NCI-H128 (cell line): ENCODE measurements around the gene BNC2.
A peak's percentile ranks its signal among the peaks of the same experiment; 100 is the strongest.

Experiments
- DNase-seq: peaks from one replicate; lab custom pipeline; 2025; ENCODE audit not compliant: unreplicated experiment; lab: John Stamatoyannopoulos, UW

The BNC2 gene

DNA sequence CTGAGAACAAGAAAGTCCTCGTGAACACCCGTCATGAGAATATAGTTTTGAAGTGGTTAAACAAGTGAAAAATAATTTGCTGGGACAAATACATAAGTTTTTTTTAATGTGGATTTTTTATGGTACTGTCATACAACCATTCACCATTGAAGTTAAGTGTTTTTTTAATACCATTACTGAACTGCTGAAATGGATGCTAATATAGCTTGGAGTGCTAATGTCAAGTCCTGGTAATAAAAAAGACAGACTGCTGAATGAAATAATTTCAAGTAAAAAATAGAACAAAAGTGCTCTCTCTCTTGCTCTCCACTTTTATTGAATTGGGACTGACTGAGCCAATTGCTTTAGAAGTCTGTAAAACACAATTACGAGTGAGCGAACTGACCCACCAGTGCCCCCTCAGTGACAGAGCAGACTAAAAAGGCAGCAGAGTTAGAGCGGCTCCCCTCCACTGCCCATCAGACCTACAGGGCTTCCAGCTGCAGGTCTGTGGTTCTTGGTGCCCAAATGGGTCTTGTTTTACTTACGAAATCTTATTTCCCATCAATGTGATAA is 442.5 kb downstream of the BNC2 start:
- DNase-seq: no peak

DNA sequence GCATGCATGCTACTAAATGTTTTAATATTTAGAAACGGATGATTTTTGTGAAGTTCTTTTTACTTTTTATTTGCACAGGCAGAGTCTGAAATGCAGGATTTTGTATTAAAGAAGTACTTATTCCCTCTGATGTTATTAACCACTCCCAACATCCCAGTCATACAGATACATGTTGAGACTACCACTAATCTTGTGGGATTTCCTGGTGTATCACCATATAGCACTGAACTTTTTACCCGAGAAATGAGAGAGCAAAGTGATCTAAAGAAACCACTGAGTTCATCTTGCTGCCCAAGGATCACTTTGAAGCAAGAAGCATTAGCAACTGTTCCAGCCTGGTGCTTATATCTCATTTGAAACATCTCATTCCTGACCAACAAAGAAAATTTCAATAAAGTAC is 443.8 kb downstream of the BNC2 start:
- no peak for DNase-seq

DNA sequence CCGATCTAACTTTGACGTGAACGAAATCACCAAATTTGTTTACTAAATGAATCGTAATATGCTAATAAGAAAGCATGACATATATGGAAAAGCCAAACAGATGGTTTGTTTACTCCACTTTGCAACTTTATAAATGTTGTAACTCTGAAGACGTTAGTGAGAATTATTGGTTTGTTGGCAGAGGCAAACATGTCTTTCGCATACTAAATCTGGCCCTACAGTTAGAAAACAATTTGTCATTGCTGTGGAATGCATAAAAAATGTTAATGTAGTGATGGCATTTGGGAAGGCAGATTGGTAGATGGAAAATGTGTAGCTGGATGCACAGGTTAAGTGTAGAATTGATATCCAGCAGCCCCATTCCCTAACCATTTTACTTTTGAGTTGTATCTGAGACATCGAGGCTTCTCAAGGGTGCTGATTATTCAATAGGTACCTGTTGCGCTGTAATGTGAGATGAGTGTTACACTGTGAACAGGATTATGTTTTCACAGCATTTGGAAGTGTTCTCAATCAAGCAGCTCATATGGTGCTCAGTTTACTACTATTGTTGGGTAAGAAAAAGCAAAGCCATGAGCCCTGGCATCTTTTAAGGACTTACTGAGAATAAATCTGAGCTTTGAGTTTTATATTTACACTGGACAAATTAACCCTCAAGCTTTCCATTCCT is 444.8 kb downstream of the BNC2 start:
- DNase-seq: no peak

DNA sequence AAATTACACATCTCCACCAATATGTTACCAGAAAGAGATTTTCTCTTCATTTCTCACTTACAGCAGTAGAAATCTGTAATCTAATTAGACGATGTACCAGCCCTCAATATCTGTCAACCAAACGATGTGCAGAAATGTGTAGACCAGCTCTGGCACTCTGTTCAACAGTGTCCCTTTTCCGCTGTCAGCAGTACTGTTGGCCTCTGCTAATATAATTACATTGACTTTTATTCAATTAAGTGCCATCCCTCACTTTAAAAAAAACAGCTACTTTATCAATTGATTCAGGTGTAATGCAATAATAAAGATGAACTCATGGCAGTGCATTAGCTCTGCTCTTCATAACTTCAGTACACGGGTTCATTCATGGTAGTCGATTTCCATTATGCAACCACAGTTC is 448.4 kb downstream of the BNC2 start:
- no peak for DNase-seq

DNA sequence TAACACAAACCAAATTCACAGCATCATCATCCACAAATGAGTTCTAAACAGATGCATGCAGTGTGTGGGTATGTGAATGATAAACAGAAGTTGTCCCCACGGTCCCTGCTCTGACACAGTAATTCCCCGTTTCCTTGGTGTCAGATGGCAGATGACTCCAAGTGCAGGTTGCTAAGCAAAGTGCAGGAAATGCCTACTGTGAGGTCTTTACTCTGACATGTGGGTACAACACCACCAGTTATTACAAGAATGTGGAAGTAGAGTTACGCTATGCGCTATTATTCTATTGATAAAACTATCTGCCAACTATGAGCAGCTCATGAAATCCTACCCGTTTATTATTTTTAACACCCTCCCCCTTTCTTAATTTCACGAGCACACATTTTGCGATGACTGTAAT is 448.9 kb downstream of the BNC2 start:
- no peak for DNase-seq

DNA sequence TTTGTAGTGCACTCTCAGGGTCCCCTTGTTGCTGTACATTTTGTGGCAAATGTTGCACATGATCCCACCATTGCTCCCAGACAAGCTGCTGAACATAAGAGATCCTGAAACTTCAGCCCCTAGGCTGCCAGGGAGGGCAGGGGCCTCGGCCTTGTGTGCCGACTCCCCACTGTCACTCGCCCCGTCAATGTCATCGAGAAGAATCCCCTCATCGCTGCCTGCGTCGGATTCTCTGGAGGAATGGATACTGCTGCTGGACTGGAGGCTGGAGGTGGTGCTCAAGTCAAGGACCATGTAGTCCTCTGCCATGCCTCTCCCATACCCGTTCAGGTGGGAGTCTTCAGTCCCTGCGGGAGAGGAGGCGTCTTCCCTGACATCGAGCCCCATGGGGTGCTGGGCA is 451.3 kb downstream of the BNC2 start:
- no peak for DNase-seq

DNA sequence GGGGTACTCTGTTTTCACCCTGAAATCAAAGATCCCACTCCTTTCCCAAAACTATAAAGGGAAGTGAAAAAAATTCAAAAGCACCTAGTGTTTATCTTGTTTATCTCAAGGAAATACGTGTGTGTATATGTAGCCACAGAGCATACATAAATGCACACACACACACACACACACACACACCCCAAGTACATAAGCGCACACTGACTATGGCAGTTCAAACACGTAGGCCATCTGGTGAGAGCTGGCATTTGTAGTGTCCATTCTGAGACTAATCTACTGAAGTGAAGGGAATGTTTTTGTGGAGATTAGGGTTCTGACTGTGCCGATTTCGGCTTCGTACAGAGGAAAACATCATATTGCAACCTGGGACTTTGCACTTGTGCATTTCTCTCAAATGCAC is 451.7 kb downstream of the BNC2 start:
- DNase-seq: no peak

DNA sequence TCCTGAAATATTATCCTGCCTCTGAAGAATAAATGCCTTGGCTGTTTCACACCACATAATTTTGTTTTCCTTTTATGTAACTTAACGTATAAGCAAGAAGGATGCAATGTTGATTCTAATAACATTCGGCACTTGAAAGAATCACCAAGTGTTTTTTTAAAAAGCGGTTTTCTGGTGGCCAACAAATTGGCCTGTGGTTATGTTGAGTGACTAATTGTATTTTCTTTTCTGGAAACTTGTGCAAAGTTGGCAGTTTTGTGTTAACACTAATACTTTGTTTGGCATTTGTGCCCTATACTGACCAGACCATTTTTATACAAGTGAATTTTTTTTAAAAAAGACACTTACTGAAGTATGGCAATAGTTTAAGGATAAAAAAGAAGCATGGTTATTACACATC is 452.7 kb downstream of the BNC2 start:
- DNase-seq: no peak

DNA sequence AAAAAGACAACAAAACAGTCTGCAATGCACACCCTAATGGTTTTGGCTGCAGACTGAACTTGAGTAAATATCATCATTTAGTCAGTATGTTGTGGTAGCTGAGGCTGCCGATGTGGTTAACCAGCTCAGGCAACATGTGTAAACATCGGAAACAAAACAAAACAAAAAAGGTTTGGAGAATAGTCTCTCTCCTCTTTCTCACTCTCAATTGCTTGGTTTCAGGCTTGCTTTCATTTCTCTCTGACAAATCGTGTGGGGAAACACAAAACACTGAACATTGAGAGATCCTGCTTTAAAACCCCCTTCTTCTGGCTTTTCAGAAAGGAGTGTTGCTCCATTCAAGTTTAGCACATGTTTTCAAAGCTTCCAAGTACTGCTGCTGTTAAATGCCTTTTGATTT is 453.3 kb downstream of the BNC2 start:
- peak; percentile 40 for DNase-seq

DNA sequence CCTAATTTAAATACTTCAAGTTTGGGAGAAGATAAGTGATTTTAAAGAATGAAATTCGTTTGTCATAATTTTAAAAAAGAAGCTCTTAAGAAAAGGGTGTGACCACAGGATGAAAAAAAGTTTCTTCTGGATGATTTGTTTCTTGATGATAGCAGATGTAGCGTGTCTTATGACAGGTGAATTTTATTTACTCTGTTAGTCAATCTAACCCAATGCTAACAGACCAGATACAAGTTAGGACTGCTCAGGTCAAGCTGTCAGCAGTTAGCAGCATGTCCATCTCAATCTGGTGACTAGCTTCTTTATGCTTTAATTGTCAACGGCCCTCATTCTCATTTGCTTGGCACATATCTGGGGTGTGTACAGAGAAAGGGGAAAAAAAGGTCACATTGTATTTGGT is 456.0 kb downstream of the BNC2 start:
- no peak for DNase-seq

DNA sequence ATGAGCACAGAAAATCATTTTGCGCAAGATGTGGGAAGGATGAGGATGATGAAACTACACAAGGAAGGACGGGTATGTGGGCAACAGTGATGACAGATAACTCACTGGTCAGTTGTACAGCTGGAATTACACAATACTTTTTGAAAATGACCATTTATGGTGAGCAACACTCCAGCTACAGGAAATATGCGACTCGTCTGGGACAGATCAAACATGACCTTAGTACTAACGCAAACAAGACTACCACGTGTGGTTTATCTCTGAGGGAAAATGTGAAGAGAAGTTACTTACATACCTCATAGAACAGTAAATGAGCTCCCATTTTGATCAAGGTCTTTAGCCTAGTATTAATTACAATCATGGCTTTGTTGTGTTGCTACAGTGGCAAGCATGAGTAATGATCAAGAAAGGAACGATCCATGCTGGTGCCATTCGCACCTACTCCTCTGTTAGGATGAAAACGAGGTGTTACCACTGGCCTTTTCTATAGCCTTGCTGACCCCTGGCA is 456.9 kb downstream of the BNC2 start:
- DNase-seq: no peak

DNA sequence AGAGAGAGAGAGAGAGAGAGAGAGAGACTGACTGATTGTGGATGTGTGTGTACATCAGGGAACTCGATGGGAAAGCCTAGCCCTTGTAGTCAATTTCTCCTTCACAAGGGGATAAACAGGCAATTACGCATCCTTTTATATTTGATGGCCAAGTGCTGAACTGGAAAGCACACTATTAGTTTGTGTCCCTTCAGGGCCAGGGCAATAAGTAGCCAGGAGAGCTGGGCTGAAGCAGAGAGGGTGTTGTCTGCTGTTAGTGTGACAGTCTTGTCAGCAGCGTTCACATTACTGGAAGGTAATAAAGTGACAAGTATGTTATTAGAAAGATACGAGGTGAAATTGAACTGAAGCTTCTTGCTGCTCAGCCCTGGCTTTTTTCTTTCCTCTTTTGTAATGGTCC is 457.7 kb downstream of the BNC2 start:
- DNase-seq: no peak

DNA sequence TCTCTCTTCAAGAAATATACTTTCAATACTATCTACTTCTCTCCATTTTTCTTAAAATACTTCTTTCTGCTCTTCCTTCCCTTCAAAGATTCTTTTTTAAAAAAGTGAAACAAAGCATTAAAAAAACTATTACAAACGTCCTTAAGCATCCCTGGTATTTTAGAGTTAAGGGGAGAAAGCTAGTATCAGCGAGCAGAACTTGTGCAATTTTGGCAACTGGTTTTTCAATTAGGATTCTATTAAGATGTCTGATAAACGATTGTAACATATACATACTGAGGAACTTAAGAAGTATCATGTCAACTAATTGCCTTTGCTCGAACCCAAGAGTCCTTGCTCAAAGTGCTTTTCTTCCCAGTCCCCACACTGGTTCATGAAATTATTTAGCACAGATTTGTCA is 459.2 kb downstream of the BNC2 start:
- DNase-seq: no peak

DNA sequence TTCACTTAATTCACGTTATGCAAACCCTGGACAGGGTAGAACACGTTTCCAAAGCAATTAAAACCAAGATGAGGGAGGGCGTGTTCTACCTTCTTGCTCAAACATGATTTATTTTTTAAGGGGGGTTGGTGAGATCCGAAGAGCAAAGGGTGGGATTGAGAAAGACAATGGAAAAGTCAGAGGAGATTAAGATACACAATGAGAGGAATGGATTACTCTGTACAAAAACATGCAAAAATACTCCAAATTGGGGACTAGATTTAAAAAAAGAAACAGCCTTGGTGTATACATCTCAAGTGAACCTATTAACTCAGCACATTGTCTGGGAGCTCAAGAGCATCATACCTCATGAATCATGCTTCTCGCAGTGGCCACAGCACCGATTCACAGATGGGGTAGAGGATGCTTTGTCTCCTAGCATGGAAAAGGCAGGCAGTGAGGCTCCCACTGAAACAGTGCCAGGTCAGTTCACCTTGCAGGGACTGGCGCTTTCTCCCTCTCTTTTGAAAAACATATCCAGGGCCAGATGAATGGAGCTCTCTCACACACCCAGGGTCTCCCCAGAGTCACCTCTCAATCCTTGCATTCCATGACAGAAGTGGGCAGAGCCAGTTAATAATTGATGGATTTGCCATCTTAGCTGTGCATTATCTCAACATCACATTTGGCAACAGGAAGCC is 459.7 kb downstream of the BNC2 start:
- no peak for DNase-seq

DNA sequence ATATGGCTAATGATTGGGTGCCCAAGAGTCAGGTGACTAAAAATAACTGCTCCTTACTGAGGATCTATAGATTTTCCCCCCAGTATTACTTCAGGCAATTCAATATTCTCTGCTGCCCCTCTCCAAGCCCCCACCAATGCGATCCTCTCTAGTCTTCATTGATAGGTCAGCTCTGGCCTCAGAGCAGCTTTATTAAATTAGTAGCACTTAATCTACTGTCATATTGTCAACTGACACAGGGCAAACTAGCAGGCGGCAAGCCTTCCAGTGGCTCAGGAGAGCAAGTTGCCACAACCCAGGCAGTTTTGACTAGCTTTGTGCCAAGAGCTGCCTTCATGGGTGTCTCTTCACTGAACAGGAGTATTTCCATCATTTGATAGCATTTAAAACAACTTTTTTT is 462.9 kb downstream of the BNC2 start:
- no peak for DNase-seq

DNA sequence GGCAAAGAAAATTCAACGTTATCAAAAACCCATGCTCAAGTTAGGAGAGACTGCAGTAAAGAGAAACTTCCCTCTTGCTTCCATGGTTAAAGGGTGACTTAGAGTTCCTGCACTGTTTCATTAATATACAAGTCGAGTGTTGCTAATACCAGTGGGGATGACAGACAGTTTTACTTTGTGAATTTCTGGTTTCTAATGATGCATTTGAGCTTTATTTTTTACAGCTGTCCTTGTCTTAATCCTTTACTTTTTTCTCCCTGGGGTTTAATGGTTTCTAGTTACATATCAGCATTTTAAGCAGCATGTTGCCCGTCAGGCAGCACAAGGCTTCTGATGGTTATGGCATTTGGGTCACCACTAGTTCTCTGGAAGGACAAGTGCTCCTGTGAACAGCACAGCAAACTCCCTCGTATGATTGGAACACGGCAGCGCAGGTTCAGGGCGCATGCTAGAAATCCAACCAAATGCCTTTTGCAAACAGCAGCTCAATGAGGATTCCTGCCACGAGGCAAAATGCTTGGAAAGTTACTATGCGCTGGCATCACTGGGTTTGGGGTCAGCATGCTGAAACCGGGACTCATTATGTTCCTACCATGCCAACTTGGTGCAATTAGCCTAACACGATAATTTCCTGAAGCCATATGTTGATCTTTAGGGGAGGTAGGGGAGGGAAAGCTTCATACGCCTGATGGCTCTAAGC is 463.8 kb downstream of the BNC2 start:
- no peak for DNase-seq

DNA sequence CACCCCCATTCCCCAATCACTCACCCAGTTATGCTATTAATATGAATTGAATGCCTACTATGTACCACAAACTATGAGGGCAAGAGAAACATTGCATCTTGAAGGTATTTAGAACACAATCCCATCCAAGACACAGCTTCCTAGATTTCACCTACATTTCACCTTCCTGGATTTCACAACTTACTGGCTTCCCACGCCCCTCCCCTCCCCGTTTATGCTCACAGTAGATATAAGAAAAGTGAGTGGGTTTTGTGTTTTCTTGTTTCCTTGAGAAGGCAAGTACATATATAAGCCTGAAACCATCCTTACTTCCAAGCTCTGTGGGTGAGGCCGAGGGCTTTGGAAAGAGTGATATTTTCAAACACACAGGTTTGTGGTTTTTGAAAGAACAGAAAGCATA is 465.0 kb downstream of the BNC2 start:
- no peak for DNase-seq

DNA sequence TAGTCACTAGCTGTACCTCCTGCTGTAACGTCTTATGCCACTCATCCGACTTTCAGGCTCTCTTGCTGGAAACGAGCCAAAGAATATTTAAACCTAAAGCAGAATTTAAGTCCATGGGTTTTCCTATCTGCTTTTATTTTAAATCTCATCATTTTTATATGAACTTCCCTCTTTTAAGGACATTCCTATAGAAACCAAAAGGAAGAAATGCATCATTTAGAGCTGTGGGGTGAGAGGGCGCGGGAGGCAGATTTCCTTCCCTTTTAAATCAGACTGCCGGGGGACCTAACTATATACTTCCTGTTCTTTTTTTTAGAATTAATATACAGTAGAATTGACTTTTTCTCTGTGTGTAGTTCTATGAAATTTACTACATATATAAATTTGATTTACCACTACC is 468.8 kb downstream of the BNC2 start:
- no peak for DNase-seq

DNA sequence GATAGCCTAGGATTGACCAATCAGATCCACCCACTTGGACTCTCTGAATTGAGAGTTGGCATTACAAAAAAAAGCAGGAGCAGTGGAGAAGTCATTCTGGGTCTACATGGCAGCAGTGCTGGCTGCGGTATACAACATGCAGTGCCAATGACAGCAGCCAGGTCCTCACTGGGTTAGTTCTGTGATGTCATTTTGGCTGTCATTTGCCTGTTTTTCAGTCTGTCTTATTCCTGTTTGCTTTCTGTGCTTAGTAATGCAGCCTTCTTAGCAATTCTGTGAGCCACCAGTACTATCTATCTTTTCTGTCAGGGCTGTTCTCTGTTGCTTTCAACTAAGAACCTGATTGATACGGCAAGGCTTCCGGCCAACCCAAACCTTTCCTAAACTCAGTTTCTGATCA is 471.8 kb downstream of the BNC2 start:
- no peak for DNase-seq

DNA sequence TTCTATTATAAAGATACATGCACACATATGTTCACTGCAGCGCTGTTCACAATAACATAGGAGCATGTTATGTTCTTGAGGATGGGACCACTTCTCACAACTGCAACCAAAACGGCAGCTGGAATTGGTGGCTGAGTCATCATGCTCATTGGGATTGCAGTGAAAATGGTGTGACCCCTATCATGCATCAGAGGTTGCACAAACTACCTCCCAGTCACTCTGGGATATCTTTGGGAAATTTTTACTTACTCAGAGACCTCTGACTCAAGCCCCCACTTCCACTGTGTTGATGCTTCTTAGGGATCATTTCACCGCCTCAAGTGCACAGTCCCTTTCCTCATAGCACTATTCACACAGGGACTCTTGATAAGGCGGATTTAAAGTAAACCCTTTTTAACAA is 474.1 kb downstream of the BNC2 start:
- no peak for DNase-seq

DNA sequence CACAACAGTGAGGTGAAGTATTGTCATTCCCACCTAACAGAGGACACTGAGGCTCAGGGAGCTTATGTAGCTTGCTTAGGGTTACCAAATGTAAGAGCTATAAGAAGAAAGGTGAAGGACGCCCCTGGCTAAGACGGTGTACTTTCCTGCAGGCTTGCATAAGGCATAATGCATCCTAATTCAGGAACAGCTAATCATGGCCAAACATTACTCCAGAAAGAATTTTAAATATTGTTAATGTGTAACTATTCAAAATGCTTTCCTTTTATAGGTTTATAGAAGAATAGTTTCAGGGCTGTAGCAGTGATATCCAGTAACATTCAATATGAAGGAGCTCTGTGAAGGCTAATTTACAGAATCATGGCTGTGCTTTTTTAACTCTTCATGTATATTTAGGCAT is 479.1 kb downstream of the BNC2 start:
- no peak for DNase-seq

DNA sequence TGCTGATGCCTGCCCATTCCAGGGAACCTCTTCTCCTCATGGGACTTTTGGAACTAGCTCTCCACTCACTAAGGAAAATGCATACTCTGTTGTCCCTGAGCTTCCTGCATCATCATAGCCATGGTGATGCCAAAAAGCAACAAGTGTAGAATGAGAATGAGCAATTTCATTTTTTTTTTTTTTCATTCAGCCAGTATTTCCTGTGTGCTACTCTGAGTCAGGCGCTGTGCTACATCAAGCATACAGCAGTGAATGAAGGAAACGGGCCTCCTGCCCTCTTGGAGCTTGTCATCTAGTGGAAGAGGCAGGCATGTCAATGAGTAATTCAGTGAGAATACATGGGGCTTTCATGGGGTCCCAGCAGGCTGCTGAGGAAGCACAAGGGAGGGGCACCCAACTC is 483.1 kb downstream of the BNC2 start:
- no peak for DNase-seq
